Fibroblast of skin of scalp (primary cell): ENCODE measurements around the gene PDGFC.

Source experiments
- DNase-seq: peaks from one replicate; pipeline ENCODE4 v3.0.0-alpha.2; 2013

The PDGFC gene

DNA sequence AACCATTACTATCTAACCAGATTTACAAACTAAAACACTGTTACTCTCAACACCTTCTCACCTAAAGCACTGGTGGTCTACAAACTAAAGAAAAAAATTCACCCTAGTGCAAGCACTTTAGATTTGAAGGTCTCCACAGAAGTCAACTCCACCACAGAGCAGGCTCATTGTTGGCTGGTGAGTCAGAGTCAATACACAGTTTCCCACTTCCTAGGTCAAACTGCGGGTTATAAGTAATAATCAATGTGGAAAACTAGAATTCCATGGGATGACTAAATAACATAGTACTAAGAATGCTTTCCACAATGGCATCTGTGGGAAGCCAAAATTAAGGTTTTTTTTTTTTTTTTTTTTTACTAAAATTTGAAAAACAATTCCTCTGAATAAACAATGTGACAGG lies 191.8 kb downstream of the PDGFC start:
- DNase-seq = peak; percentile 90

GRCh38 chr4:156779042-156779441 lies 192.6 kb downstream of the PDGFC start:
- peak; percentile 69 for DNase-seq

DNA sequence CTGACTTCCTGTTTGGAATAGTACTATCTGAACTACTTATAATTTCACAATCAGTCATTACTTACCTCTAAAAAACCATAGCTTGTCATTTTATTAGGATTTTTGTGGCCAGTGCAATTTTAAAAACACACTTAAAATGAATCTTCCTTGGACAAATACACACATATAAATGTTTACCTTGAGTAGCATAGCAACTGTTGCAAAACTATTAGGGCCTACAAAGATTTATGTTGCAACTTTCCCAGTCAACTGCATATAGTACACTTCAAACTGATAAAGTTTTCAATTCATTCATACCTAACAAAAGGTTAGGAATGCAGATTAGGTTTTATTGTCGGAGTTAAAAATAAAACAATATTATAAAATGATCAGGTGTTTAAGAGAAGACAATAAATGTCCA lies 193.0 kb downstream of the PDGFC start:
- DNase-seq = no peak

GRCh38 chr4:156778093-156778492 lies 193.5 kb downstream of the PDGFC start:
- no peak for DNase-seq

GRCh38 chr4:156775813-156776212 lies 195.8 kb downstream of the PDGFC start:
- DNase-seq = no peak

DNA sequence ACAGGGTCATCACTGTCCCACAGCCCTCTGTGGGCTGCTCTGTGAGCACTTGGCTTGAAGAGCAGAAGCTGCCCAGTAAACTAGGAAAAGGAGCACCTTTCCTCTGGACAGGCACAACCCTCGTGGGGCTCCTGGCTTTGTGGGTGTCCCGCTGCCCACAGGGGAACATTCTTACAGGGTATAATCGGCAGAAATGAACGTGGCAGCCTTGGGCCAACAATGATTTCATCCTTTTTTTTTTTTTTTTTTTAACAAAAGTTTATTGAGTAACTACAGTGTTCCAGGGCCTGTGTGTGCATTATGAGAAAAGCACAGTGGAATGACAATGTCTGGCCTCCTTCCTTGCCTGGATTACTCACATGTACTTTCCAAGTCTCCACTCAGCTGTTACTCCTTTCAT lies 197.2 kb downstream of the PDGFC start:
- peak; percentile 83 for DNase-seq

DNA sequence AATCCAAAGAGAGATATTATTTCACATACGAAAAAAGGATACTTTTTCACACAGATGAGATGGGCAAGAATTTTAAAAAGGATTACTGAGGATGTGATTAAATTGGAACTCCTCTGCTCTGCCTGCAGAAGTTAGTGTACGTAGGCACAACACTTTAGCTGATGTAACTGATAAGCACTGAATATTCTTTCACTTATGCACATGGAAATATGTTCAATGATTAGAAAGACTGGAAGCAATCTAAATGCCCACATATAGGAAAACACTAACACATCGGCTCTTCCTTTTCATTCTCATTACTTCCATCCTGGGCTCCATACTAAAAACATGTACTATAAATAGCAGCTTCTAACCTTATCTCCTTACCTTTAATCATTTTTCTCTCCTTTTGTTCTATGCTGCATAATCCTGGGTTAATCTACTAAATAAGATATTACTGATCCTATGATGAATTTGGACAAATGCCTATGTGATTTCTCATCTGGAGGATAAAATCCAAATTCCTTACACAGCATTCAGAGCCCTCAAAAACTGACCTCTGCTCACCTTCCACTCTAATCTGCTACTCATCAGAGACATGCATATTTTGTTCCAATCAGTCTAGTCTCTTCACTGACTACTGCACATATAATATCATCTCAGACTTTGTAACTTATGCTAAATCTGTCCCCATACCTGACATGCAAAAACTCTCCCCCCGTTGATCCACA lies 197.8 kb downstream of the PDGFC start:
- DNase-seq = peak; percentile 44

- DNase-seq = peak; percentile 66
Observed at GRCh38 chr4:156771171-156771837, 200.3 kb downstream of the PDGFC start.

GRCh38 chr4:156770140-156770539 lies 201.5 kb downstream of the PDGFC start:
- DNase-seq = no peak

- DNase-seq = no peak
Observed at GRCh38 chr4:156767911-156768415, 203.6 kb downstream of the PDGFC start.

- peak; percentile 15 for DNase-seq
Observed at GRCh38 chr4:156766846-156767245, 204.8 kb downstream of the PDGFC start.

GRCh38 chr4:156765277-156765676 lies 206.3 kb downstream of the PDGFC start:
- DNase-seq = no peak

GRCh38 chr4:156764846-156765245 lies 206.8 kb downstream of the PDGFC start:
- DNase-seq = no peak

GRCh38 chr4:156764145-156764544 lies 207.5 kb downstream of the PDGFC start:
- peak; percentile 69 for DNase-seq

- DNase-seq = peak; percentile 10
Observed at GRCh38 chr4:156763511-156763910, 208.1 kb downstream of the PDGFC start.

GRCh38 chr4:156762851-156763250 lies 208.7 kb downstream of the PDGFC start:
- DNase-seq = no peak

DNA sequence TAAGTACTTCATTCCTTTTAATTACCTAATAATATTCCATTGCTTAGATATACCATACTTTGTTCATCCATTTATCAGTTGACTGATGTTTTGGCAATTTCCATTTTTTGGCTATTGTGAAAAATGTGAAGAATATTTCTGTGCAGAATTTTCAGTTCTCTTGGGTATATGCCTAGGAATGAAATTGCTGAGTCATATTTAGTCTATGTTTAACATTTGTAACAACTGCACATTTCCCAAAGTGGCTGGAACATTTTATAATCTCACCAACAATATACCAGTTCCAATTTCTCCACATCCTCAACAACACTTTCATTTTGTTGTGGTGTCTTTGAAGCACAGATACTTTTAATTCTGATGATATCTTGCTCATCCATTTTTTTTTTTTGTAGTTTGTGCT lies 215.5 kb downstream of the PDGFC start:
- DNase-seq = peak; percentile 61

GRCh38 chr4:156754832-156755570 lies 216.6 kb downstream of the PDGFC start:
- DNase-seq = peak; percentile 33

- DNase-seq = peak; percentile 69
Observed at GRCh38 chr4:156751486-156751885, 220.1 kb downstream of the PDGFC start.

DNA sequence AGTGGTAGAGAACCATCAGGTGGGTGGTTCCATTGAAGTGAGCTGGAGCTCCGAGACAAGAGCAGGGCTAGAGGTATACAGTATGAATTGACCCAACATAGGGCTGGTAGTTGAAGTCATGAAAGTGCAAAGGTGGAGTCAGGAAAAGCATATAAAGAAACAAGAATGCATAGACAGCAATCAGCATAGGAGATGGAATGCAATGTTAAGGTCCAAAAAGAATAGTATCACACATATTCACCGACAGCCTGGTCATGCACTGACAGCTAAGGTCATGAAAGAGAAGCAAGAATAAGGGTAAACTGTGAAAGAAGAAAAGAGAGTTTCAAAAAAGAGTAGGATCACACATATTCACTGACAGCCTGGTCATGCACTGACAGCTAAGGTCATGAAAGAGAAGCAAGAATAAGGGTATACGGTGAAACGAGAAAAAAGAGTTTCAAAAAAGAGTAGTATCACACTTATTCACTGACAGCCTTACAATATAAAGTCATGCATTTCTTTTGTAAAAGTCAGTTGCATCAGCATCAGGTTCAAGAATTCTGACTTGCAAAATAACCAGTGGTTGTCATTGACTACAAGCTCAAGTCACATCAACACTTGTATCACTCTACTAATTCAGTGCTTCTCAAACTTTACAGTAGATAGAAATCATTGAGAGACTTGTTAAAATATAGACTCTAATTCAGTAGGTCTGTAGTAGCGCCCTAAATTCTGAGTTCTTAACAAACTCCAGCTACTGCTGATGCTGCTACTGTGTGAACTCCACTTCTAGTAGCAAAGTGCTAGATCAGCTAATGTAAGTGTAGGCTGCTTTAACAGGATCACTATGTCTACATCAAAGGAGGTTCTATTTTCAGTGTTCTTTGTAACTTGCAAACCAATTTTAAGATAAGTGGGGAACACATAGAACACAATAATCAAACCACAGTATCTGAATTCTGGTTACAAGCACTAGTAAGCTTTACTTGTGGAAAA lies 221.9 kb downstream of the PDGFC start:
- DNase-seq = peak; percentile 20

DNA sequence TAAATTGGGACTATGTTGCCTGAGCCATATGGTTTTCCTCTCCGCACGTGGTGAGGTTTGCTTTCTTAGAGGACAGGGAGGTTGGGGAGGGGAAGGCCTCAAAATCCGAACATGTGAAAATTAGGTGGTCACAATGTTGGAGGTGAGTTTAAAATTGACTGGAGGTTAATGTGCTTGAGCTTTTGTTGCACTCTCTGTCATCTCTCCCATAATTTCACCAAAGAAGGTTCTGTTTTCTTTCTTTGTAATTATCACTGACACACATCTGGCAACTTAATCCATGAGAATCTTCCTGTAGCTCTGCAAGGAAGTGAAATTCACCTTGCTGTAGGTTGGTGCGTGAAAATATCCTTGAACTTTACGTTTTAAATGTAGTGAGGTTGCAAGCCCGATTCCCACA lies 225.5 kb downstream of the PDGFC start:
- DNase-seq = no peak

GRCh38 chr4:156738766-156739165 lies 232.8 kb downstream of the PDGFC start:
- no peak for DNase-seq
